ENCODE results near the gene MAVS.
"Not testable (repeated sequence)": the region's sequence is repeated elsewhere in the genome, so short reads cannot be mapped to it uniquely, and the experiment has no call there.

MAVS gene

DNA sequence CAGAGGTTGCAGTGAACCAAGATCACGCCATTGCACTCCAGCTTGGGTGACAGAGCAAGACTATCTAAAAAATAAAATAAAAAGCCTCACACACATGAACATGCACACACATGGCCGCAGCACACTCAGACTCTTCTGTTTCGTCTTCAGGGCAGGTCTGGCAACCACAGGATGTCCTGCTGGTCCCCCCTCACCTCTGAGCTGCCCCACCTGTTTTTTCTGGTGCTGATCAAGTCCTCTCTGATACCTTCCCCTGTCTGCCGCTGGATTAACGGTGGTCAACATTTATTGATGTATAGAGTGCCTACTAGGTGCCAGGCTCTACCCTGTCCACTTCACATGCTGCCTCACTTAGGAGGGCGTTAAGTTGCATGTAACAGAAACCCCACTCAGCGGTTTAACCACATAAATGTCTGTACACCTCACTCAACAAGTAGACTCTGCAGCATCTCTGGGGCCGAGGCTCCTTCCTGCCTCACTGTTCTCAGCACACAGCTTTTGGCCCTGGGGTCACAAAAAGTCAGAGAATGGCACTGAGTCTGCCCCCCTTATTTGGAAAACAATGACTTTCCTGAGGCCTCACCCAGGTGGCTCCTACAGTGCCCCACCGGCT is 30.8 kb upstream of the MAVS start:
- no peak for DNase-seq

DNA sequence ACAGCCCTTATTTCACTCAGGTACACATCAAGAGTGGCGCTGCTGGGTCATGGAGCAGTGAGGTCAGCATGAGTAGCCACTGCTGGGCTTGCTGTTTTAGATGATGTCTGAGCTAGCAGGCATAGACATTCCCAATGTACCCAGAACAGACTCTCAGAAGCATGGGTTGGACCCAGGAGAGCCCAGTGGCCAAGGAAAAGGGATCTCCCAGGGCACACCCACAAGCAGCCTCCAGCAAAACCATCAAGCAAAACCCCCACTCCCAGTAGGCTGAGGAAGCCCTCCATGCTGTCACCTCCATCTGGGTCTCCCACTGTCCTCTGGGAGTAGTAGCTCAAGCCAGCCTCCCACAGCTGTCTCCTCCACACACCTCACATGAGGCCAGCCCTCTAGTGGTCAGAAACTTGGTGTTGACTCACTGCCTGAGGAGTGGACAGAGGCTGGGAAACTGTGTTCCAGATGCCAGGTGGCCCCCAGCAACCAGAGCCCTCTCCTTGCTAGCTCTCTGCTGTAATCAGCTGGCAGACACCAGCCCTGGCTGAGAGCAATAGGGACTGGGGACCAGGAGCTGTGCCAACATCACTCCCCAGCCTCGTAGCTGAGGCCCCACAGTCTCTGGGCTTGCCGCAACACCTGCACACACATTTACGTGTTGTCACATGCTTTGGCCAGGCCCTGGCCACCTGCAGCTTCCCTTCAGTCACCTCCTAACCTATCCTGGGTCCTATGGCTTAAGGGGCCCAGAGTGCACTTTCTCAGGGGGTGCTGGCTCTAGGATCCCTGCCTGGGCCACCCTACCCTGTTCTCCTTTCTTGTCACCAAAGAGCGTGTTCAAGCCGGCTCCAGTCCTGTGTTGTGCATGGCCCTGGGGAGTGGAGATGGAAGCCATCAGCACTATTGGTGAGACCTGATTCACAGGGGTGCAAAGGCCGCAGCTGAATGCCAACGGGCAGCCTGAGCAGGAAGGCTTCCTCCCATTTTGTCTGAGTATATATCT is 28.2 kb upstream of the MAVS start:
- peak; percentile 73 for DNase-seq

DNA sequence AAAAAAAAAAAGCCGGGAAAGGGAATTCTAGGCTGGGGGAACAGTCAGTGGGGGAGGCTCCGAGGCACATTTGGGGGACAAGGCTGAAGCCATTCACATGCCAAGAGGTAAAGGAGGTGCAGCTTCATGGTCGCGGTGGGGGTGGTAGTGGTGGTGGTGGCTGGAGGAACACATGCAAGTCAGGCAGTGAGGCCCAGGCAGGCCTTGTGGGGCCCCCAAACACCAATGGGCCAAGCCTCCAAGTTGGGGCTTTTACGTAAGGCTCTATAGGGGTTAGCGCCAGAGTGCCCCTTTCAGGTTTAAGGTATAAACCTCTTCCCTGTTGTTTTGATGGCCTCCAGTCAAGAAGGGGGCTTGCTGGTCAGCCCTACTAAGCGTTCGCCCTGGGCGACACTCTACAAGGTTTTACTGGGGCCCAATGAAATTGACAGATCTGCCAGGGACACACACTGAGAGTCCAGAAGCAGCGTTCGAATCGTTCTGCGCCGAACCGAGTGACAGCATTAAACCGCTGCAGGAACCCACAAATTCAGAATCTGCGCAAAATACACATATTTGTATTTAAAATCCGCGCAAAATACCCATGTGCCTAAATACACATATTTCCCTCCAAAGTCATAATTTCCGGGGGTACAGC is 27.1 kb upstream of the MAVS start:
- no peak for DNase-seq

DNA sequence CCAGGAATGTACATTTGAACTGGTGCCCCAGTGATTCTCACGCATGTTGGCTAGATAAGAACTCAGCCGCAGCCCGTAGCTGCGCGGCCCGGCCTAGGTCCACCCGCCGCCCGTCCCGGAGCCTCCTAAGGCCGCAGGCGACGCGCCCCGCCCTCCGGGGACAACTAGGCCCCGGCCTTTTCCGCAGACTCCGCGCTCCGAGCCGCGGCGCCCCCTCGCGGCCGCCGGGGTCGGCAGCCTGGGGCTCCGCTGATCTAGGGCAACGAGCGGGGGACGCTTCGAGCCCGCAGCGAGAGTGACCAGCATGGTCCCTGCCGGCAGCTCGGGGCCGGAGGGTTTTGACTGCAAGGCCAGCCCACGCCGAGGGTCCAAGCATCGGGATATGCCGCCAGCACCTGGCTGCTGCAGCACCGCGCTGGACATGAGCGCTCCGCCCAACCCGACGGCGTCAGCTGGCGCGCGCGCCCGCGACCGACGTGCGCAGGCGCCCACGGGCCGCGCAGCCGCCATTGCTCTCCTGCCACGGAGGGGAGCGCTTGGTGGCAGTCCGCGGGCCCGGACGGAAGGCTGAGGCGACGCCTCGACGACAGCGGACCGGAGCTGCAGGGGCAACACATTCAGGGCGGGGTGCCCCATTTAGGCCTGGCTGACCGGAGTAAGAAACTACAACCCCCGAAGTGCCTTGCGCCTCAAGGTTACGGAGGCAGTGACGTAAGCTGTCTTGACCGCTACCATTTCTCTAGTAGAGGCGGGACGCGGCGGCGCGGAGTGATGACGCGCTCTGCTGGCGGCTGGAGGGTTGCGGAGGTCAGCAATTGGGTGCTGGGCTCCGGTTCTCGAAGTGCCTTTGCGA is 26.4 kb upstream of the MAVS start, which contains the start of gene AP5S1:
TSS of gene AP5S1 (plus strand) at position 500 of the 853 bp plus-strand sequence. CDS start 1,571 bp downstream, outside the sequence.
- peak; percentile 94 for DNase-seq

DNA sequence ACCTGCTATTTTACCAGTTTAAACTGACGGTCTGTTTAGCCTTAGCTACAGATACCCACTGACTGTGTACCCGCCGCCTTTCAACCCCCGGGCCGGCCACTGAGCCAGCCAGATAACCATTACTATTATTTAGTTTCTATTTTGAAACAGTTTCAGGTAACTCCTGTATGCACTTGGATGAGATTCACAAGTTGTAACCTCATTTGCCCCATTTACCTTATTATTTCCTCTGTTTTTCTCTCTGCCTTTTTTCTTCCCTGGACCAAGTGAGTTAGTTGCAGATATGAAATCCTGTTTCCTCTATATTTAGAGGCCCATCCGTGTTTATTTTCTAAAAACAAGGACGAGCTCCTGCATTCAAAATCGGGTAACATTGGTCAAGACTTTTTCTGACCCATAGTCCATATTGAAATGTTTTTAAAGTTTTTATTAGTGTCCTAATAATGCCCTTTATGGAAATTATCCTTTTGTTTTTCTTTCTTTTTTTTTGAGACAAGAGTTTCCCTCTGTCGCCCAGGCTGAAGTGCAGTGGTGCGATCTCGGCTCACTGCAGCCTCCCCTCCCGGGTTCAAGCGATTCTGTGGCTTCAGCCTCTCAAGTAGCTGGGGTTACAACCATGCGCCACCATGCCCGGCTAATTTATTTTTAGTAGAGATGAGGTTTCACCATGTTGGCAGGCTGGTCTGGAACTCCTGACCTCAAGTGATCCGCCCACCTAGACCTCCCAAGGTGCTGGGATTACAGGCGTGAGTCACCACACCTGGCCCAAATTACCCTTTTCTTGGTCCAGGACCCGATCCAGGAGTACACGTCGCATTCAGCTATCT is 25.5 kb upstream of the MAVS start:
- DNase-seq = no peak

DNA sequence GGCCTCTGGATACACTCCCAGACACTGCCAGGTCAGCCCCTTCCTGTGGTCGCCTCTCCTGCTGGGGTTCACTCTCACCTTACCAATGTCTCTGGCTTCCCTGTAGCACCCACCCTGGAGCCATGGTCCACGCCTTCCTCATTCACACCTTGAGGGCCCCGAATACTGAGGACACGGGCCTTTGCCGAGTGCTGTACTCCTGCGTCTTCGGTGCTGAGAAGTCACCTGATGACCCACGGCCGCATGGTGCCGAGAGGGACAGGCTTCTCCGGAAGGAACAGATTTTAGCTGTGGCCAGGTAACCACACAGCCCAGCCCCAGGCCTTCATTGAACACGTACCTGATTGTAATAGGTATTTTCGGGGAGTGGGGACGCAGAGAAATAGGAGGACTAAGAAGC is 24.6 kb upstream of the MAVS start:
- DNase-seq = no peak

DNA sequence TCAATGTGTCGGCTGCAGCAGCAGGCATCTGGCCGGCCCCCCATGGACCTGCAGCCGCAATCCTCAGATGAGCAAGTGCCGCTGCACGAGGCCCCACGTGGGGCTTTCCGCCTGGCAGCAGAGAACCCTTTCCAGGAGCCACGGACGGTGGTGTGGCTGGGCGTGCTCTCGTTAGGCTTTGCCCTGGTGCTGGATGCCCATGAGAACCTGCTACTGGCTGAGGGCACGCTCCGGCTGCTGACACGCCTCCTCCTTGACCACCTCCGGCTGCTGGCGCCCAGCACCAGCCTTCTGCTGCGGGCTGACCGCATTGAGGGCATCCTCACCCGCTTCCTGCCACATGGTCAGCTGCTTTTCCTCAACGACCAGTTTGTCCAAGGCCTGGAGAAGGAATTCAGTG is 22.8 kb upstream of the MAVS start:
- DNase-seq = no peak

DNA sequence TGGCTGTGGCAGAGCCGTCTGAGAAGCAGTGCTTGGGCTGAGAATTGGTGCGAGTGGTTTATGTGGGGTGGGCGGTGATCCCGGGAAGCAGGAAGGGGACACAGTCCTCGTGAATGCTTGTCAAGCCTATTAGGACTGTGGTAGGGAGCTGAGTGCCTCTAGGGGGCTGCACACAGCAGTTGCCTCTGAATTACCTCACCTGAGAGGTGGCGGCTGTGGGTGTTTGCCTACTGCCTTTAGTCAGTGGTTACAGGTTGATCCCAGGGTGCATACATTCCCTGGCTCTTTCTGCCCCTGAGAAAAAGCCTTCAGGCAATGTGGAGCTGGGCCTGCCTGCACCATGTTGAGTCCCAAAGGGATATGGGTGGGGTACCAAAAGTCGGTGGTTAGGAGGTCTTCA is 21.1 kb upstream of the MAVS start:
- no peak for DNase-seq

DNA sequence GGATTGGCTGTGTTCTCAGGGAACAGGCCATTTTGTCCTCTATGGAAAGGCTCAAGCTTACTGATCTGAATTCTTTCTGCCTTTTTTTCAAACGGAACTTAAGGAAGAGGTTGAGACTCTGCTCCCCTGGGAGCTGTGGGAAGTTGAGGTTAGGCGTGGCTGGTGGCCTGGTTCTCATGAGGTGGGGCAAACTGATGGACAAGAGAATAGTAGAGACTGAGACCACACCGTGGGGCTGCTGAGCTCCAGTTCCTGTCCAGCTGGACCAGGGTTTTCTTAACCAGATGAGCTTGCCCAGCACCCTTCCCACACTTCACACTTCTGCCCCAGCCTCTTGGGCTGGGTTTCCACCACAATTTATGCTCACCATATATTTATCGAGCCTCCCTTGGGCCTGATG is 20.2 kb upstream of the MAVS start:
- no peak for DNase-seq

DNA sequence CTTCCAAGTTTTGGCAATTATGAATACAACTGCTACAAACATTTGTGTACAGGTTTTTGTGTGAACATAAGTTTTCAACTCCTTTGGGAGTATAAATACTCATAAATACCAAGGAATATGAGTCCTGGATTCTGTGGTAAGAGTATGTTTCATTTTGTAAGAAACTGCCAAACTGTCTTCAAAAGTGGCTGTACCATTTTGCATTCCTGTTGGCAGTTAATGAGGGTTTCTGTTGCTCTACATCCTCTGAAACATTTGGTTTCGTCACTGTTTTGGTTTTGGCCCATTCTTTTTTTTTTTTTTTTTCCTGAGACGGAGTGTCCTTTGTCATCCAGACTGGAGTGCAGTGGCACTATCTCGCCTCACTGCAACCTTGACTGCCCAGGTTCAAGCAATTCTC is 17.8 kb upstream of the MAVS start:
- DNase-seq = no peak

DNA sequence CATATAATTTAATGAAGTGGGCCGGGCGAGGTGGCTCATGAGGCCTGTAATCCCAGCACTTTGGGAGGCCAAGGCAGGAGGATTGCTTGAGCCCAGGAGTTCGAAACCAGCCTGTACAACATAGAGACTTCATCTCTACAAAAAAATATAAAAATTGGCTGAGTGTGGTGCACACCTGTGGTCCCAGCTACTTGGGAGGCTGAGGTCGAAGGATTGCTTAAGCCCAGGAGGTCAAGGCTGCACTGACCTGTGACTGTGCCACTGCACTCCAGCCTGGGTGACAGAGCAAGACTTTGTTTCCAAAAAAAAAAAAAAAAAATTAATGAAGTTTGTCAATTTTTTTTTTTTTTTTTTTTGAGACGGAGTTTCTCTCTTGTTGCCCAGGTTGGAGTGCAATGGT is 16.7 kb upstream of the MAVS start:
- DNase-seq = not testable (repeated sequence)

DNA sequence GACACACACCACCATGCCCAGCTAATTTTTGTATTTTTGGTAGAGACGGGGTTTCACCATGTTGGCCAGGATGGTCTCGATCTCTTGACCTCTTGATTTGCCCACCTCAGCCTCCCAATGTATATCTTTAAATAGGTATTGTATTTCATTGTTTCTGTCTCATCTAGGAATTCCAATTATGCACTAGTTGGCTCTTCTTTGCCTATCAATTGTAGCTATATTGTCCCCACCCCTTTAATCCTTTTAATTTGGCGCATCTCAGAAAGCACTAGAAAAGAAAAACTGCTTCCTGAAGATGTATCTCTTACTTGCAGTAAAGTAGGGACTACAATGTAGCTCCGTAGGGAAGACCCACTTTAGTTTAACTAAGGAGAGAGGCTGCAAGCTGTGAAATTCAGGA is 10.5 kb upstream of the MAVS start:
- DNase-seq = no peak

DNA sequence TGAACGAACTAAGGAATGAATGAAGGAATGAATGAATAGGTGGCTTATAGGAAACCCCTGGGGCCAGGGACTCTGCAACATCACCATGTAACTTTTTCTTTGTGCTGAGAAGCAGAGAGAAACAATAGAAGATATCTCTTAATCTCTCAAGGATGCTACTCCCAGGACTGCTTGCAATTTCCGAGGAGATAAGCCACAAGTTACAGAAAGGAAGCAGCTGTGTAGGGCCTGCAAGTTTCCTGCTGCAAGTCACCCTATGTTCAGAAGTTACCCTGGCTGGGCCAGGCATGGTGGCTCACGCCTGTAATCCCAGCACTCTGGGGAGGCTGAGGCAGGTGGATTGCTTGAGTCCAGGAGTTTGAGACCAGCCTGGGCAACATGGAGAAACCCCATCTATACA is 7.3 kb upstream of the MAVS start:
- no peak for DNase-seq

DNA sequence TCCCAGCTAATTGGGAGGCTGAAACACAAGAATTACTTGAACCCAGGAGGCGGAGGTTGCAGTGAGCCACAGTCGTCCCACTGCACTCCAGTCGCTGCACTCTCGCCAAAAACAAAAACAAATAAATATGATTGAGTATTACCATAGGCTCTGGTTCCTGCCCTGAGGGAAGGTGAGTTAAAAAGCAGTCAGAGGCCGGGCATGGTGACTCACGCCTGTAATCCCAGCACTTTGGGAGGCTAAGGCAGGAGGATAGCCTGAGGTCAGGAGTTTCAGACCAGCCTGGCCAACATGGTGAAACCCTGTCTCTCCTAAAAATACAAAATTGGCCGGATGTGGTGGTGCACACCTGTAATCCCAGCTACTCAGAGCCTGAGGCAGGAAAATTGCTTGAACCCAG is 6.4 kb upstream of the MAVS start:
- not testable (repeated sequence) for DNase-seq

DNA sequence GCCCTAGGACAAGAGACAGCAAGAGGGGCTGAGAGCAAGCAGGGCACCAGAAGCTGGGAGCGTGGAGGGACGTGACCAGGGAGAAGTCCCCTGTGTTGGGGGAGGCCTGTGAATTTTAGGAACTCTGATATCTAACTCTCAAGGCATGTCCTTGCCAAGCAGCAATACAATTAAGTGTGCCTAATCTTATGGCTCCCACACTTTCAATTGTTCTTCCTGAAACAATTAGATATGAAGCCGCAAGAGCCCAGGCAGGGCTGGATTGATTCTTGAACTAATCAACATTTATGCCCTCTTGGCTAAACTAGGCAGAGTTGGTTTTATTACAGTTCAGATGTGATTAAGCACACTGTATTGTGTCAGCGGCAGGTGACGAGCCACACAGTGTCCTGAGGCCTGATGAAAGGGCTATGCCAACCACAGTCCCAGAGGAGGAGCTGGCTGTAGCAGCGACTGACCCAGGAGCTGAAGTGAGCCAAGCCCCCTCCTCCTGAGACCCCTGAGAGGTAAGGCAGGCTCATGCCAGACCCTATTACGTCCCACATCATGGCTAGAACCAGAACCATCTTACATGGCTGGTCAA is 4.2 kb upstream of the MAVS start:
- no peak for DNase-seq

DNA sequence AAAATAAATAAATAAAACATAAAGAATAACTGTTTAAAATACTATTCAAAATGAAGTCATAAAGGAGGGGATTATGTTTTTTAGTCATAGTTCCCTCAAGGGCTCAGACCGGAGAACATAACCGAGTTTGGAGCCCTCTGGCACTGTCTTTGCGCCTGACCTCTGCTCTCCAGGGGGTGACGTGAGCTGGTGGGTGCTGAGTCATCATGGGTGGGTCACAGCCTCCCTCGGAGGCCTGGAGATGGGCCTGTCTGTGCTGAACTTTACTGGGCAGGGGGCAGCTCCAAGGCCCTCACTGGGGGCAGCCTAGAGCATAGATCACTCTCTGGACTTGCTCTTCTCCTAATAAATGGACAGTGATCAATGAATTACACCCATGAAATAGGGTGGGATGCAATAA is 3.1 kb upstream of the MAVS start:
- no peak for DNase-seq

DNA sequence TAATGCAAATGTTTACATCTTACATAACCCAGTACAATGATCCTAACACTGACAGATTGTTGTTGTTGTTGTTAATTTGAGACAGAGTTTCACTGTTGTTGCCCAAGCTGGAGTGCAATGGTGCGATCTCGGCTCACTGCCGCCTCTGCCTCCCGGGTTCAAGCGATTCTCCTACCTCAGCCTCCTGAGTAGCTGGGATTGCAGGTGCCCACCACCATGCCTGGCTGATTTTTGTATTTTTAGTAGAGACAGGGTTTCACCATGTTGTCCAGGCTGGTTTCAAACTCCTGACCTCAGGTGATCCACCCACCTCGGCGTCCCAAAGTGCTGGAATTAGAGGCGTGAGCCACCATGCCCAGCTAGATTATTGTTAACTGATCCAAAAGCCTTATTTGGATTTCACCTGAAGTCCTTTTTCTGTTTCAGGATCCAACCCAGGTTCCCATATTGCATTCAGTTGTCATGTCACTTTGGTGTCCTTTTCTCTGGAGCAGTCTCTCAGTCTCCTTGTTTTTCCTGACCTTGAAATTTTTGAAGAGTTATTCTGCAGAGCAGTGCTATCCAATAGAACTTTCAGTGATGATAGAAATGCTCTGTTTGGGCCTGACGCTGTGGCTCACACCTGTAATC is 2.5 kb upstream of the MAVS start:
- not testable (repeated sequence) for DNase-seq

DNA sequence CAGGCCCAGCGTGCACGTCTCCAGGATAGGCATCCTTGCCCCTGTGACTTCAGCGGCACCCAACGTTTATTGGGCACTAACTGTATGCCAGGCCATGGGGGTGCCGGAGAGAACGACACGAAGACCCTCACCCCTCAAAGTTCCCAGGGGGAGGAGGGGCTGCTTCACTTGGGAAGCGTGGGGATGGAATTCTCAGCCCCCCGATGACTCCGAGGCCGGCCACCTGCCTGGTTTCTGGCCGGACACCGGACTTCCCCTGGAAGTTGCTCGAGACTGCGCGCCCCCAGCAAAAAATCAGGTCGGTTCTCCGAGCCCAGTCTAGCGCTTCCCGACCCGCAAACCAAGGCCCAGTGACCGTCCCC is 275 bp upstream of the MAVS start:
- no peak for DNase-seq

DNA sequence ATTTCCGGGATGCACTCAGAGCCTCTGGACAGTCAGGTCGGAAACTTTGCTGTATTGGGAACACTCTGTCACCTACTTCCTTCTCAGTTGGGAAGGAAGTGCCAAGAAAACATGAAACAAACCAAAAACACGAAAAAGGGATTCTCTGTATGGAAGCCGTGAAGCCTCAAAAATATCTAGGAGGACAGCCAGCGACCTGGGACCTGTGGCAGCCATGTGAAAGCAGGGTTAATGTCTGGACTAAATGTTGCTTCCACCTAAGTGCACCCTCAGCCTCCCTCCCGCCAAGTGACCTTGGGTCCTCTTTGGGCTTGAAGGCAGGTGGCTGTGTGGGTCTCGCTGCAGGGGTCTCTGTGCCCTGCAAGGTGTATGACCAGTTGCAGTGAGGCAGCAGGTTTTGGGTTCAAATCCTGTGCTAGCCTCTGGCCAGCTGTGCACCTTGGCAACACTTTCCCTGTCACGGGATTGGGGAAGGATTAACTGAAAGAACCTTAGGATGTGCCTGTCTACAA is 851 bp downstream of the MAVS start:
- DNase-seq = no peak

DNA sequence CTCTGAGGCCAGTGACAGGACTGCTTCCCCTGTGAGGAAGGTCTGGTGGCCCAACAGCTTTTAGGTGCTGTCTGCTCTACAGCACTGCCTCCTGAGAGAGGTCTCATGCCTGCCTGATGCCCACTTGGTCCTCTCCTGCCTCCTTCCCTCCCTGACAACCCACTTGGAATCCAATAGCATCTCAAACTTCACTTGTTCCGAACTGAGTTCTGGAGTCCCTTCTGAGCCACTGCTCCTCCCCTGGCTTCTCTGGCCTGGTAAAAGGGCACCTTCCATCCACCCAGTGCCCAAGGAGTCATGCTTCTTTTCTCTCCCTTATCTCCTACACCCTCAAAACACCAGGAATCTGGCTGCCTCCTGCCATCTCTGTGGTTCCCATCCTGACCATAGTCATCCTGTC is 1.9 kb downstream of the MAVS start:
- no peak for DNase-seq

DNA sequence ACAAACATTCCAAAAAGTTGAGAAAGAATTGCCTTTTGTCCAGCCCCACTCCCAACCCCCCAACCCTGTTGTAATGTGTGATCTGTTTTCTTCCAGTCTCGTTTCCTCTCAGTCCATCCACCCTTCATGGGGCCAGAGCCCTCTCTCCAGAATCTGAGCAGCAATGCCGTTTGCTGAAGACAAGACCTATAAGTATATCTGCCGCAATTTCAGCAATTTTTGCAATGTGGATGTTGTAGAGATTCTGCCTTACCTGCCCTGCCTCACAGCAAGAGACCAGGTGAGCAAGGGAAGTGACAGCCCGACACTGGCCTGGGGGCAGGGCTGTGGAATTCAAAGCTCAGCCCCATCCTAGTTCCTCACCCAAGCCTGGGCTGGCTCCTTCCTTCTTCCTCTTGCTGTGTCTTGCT is 7.8 kb downstream of the MAVS start:
- DNase-seq = no peak
